IMR-90 (cell line): ENCODE measurements around the gene ZNF185. TPM values are rescaled to one million over a fixed set of nuclear protein-coding genes. Genes with fewer than 3 reads are reported as not detected.

Experiments used
- ATAC-seq: fragments of 200-7000 bp; cut with Tn5 transposase; 2 replicates; pipeline ENCODE4 v1.9.1; 2020; ENCODE audit warnings: low read depth, mild to moderate bottlenecking, moderate library complexity
- BruUV-seq: library from RNA; stranded (reverse); fragments of 400-500 nt; replicated peaks from 2 replicates; lab custom pipeline; 2021; lab: Mats Ljungman, UMichigan
- CTCF ChIA-PET: fragments of 300-600 bp; formaldehyde crosslinking; extraction: SDS; loops from one replicate; lab custom pipeline; 2021; ENCODE audit warnings: antibody characterized with exemption; lab: Yijun Ruan, JAX
- POLR2A ChIA-PET: fragments of 300-600 bp; sonication (Branson Sonifier 250); formaldehyde crosslinking; loops from one replicate; lab custom pipeline; 2022; ENCODE audit warnings: antibody characterized with exemption; ENCODE audit not compliant: unreplicated experiment; lab: Charles Lee
- DNase-seq: peaks from one replicate; pipeline ENCODE4 v3.0.0; 2013
- H2AFZ ChIP-seq: replicated peaks from 2 replicates; pipeline ENCODE3; 2013; ENCODE audit warnings: low read length, mild to moderate bottlenecking; ENCODE audit not compliant: poor library complexity
- H2AK5ac ChIP-seq: 2 replicates; pipeline ENCODE4 v1.6.1; 2013; ENCODE audit warnings: low read depth, low read length, inconsistent platforms
- H2AK9ac ChIP-seq: replicated peaks from 2 replicates; pipeline ENCODE3; 2013; ENCODE audit warnings: mild to moderate bottlenecking, low read depth, low read length, moderate library complexity; ENCODE audit not compliant: poor library complexity
- H2BK120ac ChIP-seq: 2 replicates; pipeline ENCODE4 v1.6.1; 2013; ENCODE audit warnings: low read depth, low read length, inconsistent platforms
- H2BK15ac ChIP-seq: 3 replicates; pipeline ENCODE4 v1.6.1; 2013; ENCODE audit warnings: low read depth, low read length, inconsistent platforms
- H2BK20ac ChIP-seq: 2 replicates; pipeline ENCODE4 v1.6.1; 2013; ENCODE audit warnings: low read depth, mild to moderate bottlenecking, inconsistent platforms, low read length, moderate library complexity
- H2BK5ac ChIP-seq: 2 replicates; pipeline ENCODE4 v1.6.1; 2013; ENCODE audit warnings: mild to moderate bottlenecking, low read depth, low read length, inconsistent platforms; ENCODE audit not compliant: poor library complexity, severe bottlenecking
- H3K14ac ChIP-seq: replicated peaks from 2 replicates; pipeline ENCODE4 v1.6.1; 2013; ENCODE audit warnings: low read depth, low read length, inconsistent platforms
- H3K18ac ChIP-seq: 2 replicates; pipeline ENCODE4 v1.6.1; 2013; ENCODE audit warnings: low read depth, low read length, control low read depth
- H3K23ac ChIP-seq: 2 replicates; pipeline ENCODE4 v1.6.1; 2013; ENCODE audit warnings: low read depth, low read length, inconsistent platforms
- H3K27ac ChIP-seq: 2 replicates; pipeline ENCODE4 v1.5.1; 2013; ENCODE audit warnings: mild to moderate bottlenecking, control low read depth, low read length; ENCODE audit not compliant: insufficient read depth
- H3K27me3 ChIP-seq: 2 replicates; pipeline ENCODE4 v1.6.1; 2013; ENCODE audit warnings: low read length; ENCODE audit not compliant: control insufficient read depth, insufficient read depth
- H3K36me3 ChIP-seq: 2 replicates; pipeline ENCODE4 v1.6.1; 2013; ENCODE audit warnings: low read length, mixed read lengths; ENCODE audit not compliant: control insufficient read depth, insufficient read depth
- H3K4ac ChIP-seq: 2 replicates; pipeline ENCODE4 v1.6.1; 2013; ENCODE audit warnings: low read depth, low read length, inconsistent platforms
- H3K4me1 ChIP-seq: 2 replicates; pipeline ENCODE4 v1.6.1; 2013; ENCODE audit warnings: low read length, mixed read lengths; ENCODE audit not compliant: control insufficient read depth, insufficient read depth
- H3K4me2 ChIP-seq: 2 replicates; pipeline ENCODE4 v1.6.1; 2013; ENCODE audit warnings: low read depth, mild to moderate bottlenecking, control low read depth, low read length, moderate library complexity
- H3K4me3 ChIP-seq: 2 replicates; pipeline ENCODE4 v1.5.1; 2013; ENCODE audit warnings: low read depth, mild to moderate bottlenecking, control low read depth, low read length, moderate library complexity; ENCODE audit not compliant: insufficient read depth
- H3K56ac ChIP-seq: 2 replicates; pipeline ENCODE4 v1.6.1; 2013; ENCODE audit warnings: low read length, inconsistent platforms; ENCODE audit not compliant: insufficient read depth; ENCODE audit errors: extremely low read depth
- H3K79me1 ChIP-seq, 2 experiments: 2 replicates each; pipeline ENCODE4 v1.6.1; 2013; ENCODE audit warnings: low read length in 2 of 2, inconsistent platforms in 1 of 2, low read depth in 1 of 2
- H3K9ac ChIP-seq: 2 replicates; pipeline ENCODE4 v1.6.1; 2013; ENCODE audit warnings: low read depth, low read length, control low read depth
- H3K9me1 ChIP-seq: 2 replicates; pipeline ENCODE4 v1.6.1; 2013; ENCODE audit warnings: low read length, inconsistent platforms; ENCODE audit not compliant: insufficient read depth
- H3K9me3 ChIP-seq: 2 replicates; pipeline ENCODE4 v1.6.1; 2013; ENCODE audit warnings: low read length; ENCODE audit not compliant: control insufficient read depth, insufficient read depth
- H4K20me1 ChIP-seq: 2 replicates; pipeline ENCODE4 v1.6.1; 2013; ENCODE audit warnings: low read length, inconsistent platforms; ENCODE audit not compliant: insufficient read depth
- H4K5ac ChIP-seq: 2 replicates; pipeline ENCODE4 v1.6.1; 2013; ENCODE audit warnings: mild to moderate bottlenecking, low read depth, low read length, control low read depth
- H4K8ac ChIP-seq, 2 experiments: 2 replicates each; pipeline ENCODE4 v1.6.1; 2013; ENCODE audit warnings: low read depth in 2 of 2, low read length in 2 of 2, control low read depth in 1 of 2, inconsistent platforms in 1 of 2
- H4K91ac ChIP-seq: 2 replicates; pipeline ENCODE4 v1.6.1; 2013; ENCODE audit warnings: low read depth, low read length, inconsistent platforms; ENCODE audit not compliant: insufficient read depth
- BHLHE40 ChIP-seq: fragments of 150-350 bp; IDR thresholded peaks from 2 replicates; pipeline ENCODE4 v1.6.1; 2016; ENCODE audit warnings: mild to moderate bottlenecking, low read depth, low read length
- CEBPB ChIP-seq: IDR thresholded peaks from 2 replicates; pipeline ENCODE4 v1.6.1; 2012; ENCODE audit warnings: low read depth, low read length, improper control_type of control experiment
- CHD1 ChIP-seq: IDR thresholded peaks from 2 replicates; pipeline ENCODE4 v1.6.1; 2012; ENCODE audit warnings: low read depth, low read length, improper control_type of control experiment
- CTCF ChIP-seq: conservative IDR thresholded peaks from 2 replicates; pipeline ENCODE4 v1.5.1; 2012; ENCODE audit warnings: mild to moderate bottlenecking, low read depth, low read length, improper control_type of control experiment
- FOS ChIP-seq: fragments of 150-350 bp; IDR thresholded peaks from 2 replicates; pipeline ENCODE4 v1.6.1; 2016; ENCODE audit warnings: low read depth, low read length
- MAFK ChIP-seq: IDR thresholded peaks from 2 replicates; pipeline ENCODE4 v1.6.1; 2012; ENCODE audit warnings: low read depth, low read length, improper control_type of control experiment
- MAZ ChIP-seq: IDR thresholded peaks from 2 replicates; pipeline ENCODE4 v1.6.1; 2012; ENCODE audit warnings: low read depth, mild to moderate bottlenecking, low read length, improper control_type of control experiment, moderate library complexity, borderline replicate concordance
- MXI1 ChIP-seq: IDR thresholded peaks from 2 replicates; pipeline ENCODE4 v1.6.1; 2012; ENCODE audit warnings: low read depth, mild to moderate bottlenecking, low read length, moderate library complexity, borderline replicate concordance
- NFE2L2 ChIP-seq: fragments of 150-350 bp; IDR thresholded peaks from 2 replicates; pipeline ENCODE4 v1.6.1; 2016; ENCODE audit warnings: low read depth, mild to moderate bottlenecking, low read length
- POLR2A ChIP-seq: IDR thresholded peaks from 2 replicates; pipeline ENCODE4 v1.6.1; 2012; ENCODE audit warnings: mild to moderate bottlenecking, low read depth, low read length
- RAD21 ChIP-seq: IDR thresholded peaks from 2 replicates; pipeline ENCODE4 v1.6.1; 2012; ENCODE audit warnings: low read length, improper control_type of control experiment
- RCOR1 ChIP-seq: IDR thresholded peaks from 2 replicates; pipeline ENCODE4 v1.6.1; 2012; ENCODE audit warnings: mild to moderate bottlenecking, low read length, improper control_type of control experiment; ENCODE audit not compliant: insufficient replicate concordance
- RFX5 ChIP-seq: IDR thresholded peaks from 2 replicates; pipeline ENCODE4 v1.8.0; 2012; ENCODE audit warnings: low read depth, mild to moderate bottlenecking, low read length, moderate library complexity
- SMC3 ChIP-seq: fragments of 150-350 bp; IDR thresholded peaks from 2 replicates; pipeline ENCODE4 v1.6.1; 2016; ENCODE audit warnings: low read depth, mild to moderate bottlenecking, antibody characterized with exemption, low read length, moderate library complexity
- USF2 ChIP-seq: fragments of 150-350 bp; IDR thresholded peaks from 2 replicates; pipeline ENCODE4 v1.6.1; 2017; ENCODE audit warnings: mild to moderate bottlenecking, antibody characterized with exemption, low read length, low read depth
- WGBS, 2 experiments: methylation state at CpG; one replicate each; pipeline versions ENCODE4 v1.1.5 to v1.1.7; 2013; ENCODE audit warnings: missing lambda C conversion rate in 2 of 2; ENCODE audit not compliant: insufficient read length in 1 of 2; ENCODE audit errors: extremely low coverage in 2 of 2; 5-methylcytosine and 5-hydroxymethylcytosine counted together
- dilution Hi-C: fragments of 300-500 bp; cut with HindIII; formaldehyde crosslinking; loops from one replicate; pipeline ENCODE4 v1.14.3; 2018; ENCODE audit warnings: low sequenced_read_pairs; ENCODE audit not compliant: unreplicated experiment
- in situ Hi-C: fragments of 300-500 bp; cut with MboI; formaldehyde crosslinking; loops from 3 replicates; pipeline ENCODE4 v1.14.3; 2019; ENCODE audit warnings: low sequenced_read_pairs, inconsistent platforms, mixed read lengths
- intact Hi-C: fragments of 100-400 bp; cut with micrococcal nuclease; formaldehyde crosslinking; loops from 2 replicates; pipeline ENCODE4 v1.10.0; 2022
- polyA plus RNA-seq, 3 experiments: library from polyadenylated mRNA; depleted of rRNA; stranded (reverse); fragments of >200 nt; gene quantifications; 2 replicates each; pipeline ENCODE4 v1.2.3, GENCODE V29; 2012; ENCODE audit warnings: low replicate concordance in 1 of 3
- total RNA-seq: library from RNA; depleted of rRNA; stranded (reverse); fragments of >200 nt; gene quantifications from 2 replicates; pipeline ENCODE4 v1.2.3, GENCODE V29; 2012
- TF ChIP-seq, protein P1 (sequence below): fragments of 150-350 bp; IDR thresholded peaks from 2 replicates; pipeline ENCODE4 v1.6.1; 2016; ENCODE audit warnings: low read depth, mild to moderate bottlenecking, low read length, moderate library complexity, borderline replicate concordance

The ZNF185 gene
- total and polyA plus RNA-seq, 2 of the 4 experiments (the other 2 are of a cell fraction): 3.2 to 6.3 TPM

GRCh38 chrX:152937236-152937635 is 39.4 kb downstream of the ZNF185 start:
- no peak overlapping the region for H2BK120ac ChIP-seq
- no peak overlapping the region for H3K4ac ChIP-seq
- no peak overlapping the region for H2BK5ac ChIP-seq
- H3K56ac ChIP-seq: no peak overlapping the region
- no peak overlapping the region for H3K23ac ChIP-seq
- H4K8ac ChIP-seq: no peak overlapping the region
- no peak overlapping the region for H3K9ac ChIP-seq
- H4K91ac ChIP-seq: no peak overlapping the region
- no peak overlapping the region for H4K5ac ChIP-seq
- H2AK9ac ChIP-seq: no peak overlapping the region
- H2BK20ac ChIP-seq: no peak overlapping the region
- peaks cover 2% of the 10 kb centered on the region; the same call in 1 of the 2 replicates for H3K4me1 ChIP-seq
- DNase-seq (no peak), ATAC-seq (no peak)
- no peaks in the 10 kb centered on the region for H3K36me3 ChIP-seq
- no peak overlapping the region for H3K18ac ChIP-seq
- H3K14ac ChIP-seq: no peak overlapping the region
- peaks cover 8% of the 10 kb centered on the region; the same call in 1 of the 2 replicates for H3K27me3 ChIP-seq
- no peak overlapping the region for H2AK5ac ChIP-seq
- dilution Hi-C loops: no loop called here
- WGBS, 2 experiments: 84% methylated on average over 4 of the region's 9 CpGs; no CpG with 5 or more reads in 1 of the 2 experiments
- BruUV-seq: no TSS peak
- no peak overlapping the region for H3K27ac ChIP-seq
- H3K4me3 ChIP-seq: no peak overlapping the region
- intact Hi-C loops: no loop called here
- no peaks in the 10 kb centered on the region for H3K9me3 ChIP-seq
- no peak overlapping the region for H2BK15ac ChIP-seq
- H2AFZ ChIP-seq: no peak overlapping the region
- ChIA-PET POLR2A (no interaction called here), CTCF (no interaction called here)
- H4K20me1 ChIP-seq: no peaks in the 10 kb centered on the region
- in situ Hi-C loops: no loop called here
- H3K79me1 ChIP-seq: peaks cover 0 to 4% of the 10 kb centered on the region in 2 experiments; a peak in 2 of 4 replicates
- TF ChIP-seq USF2 (no peak), SMC3 (no peak), CTCF (no peak), MXI1 (no peak), FOS (no peak), NFE2L2 (no peak), CEBPB (no peak), POLR2A (no peak), RCOR1 (no peak), RAD21 (no peak), BHLHE40 (no peak), MAFK (no peak), RFX5 (no peak), MAZ (no peak), CHD1 (no peak)
- TF ChIP-seq, protein P1, sequence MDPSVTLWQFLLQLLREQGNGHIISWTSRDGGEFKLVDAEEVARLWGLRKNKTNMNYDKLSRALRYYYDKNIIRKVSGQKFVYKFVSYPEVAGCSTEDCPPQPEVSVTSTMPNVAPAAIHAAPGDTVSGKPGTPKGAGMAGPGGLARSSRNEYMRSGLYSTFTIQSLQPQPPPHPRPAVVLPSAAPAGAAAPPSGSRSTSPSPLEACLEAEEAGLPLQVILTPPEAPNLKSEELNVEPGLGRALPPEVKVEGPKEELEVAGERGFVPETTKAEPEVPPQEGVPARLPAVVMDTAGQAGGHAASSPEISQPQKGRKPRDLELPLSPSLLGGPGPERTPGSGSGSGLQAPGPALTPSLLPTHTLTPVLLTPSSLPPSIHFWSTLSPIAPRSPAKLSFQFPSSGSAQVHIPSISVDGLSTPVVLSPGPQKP: no peak
- no peaks in the 10 kb centered on the region for H3K9me1 ChIP-seq
- no peak overlapping the region for H3K4me2 ChIP-seq
